Activated naive CD8-positive, alpha-beta T cell treated with anti-CD3 and anti-CD28 coated beads for 36 hours (primary cell): ENCODE results near the gene ARL4D. TPM values are rescaled to one million over a fixed set of nuclear protein-coding genes. Genes with fewer than 3 reads are reported as not detected.
A peak's percentile ranks its signal among the peaks of the same experiment; 100 is the strongest.

Source experiments
- DNase-seq: peaks from one replicate; pipeline ENCODE4 v3.0.0; 2021
- H3K27ac Mint-ChIP-seq: one replicate; pipeline ENCODE4 v1.8.0; 2022; ENCODE audit warnings: mild to moderate bottlenecking, moderate library complexity, mixed read lengths
- H3K27me3 Mint-ChIP-seq: one replicate; pipeline ENCODE4 v1.8.0; 2022; ENCODE audit warnings: mild to moderate bottlenecking, mixed read lengths
- H3K36me3 Mint-ChIP-seq: one replicate; pipeline ENCODE4 v1.8.0; 2021; ENCODE audit warnings: mild to moderate bottlenecking, mixed read lengths
- H3K4me1 Mint-ChIP-seq: one replicate; pipeline ENCODE4 v1.8.0; 2021; ENCODE audit warnings: mixed read lengths
- H3K4me3 Mint-ChIP-seq: one replicate; pipeline ENCODE4 v1.8.0; 2022; ENCODE audit warnings: mild to moderate bottlenecking, moderate library complexity, mixed read lengths
- H3K9me3 Mint-ChIP-seq: one replicate; pipeline ENCODE4 v1.8.0; 2022; ENCODE audit warnings: mixed read lengths
- total RNA-seq, 2 experiments: library from RNA; stranded (reverse); gene quantifications; one replicate each; pipeline ENCODE4 v1.2.3, GENCODE V29; 2021

The ARL4D gene, protein sequence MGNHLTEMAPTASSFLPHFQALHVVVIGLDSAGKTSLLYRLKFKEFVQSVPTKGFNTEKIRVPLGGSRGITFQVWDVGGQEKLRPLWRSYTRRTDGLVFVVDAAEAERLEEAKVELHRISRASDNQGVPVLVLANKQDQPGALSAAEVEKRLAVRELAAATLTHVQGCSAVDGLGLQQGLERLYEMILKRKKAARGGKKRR
- 1 to 10 TPM; 2.5 to 3.6 TPM for total RNA-seq

DNA sequence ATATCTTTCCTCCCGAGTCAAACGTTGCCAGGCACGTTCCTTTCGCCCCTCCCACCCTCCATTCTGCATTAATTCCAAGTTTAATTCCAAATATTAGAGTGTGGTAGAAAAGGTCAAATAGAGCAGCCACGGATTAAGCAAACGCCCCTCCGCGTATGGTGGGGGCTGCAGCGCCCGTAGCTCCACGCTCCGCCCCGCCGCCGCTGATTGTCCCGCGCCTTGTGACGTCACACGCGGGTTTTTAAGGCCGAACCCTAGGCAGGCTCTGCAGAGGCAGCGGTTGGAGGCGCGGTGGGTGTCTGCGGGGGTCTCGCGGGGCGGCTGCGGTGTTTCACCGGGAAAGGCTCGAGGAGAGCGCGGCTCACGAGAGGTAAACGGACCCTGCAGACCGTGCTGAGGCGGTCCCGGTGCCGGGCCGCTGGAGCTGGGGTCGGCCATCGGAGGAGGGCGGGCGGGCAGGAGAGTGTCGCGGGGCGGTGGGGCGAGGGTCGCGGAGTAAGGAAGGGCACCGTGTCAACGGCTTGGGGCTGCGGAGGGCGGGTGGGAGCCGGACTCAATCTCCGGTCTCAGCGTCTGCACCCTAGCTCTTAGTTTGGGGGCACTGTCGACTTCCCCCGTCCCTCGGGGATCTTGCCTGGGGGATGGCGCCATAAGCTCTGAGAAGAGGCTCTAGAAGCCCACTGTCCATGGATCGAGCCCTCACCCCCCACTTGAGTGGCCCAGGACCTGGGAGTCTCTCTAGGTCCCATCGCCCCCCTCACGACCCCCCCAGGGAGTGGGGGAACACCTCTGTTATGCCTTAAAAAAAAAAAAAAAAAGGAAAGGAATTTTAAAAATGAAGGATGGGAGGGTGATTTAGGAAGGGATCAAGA is at the start of gene ARL4D:
ARL4D (plus strand) TSS at position 270 of the 872 bp plus-strand sequence. CDS start 740 bp downstream, outside the sequence.
- Mint-ChIP-seq H3K4me3 (peak within 1 kb of the TSS; percentile 86), H3K36me3 (no peaks in the 10 kb centered on the region), H3K4me1 (peaks cover 16% of the 10 kb centered on the region), H3K27ac (peak within 1 kb of the TSS; percentile 72), H3K9me3 (no peaks in the 10 kb centered on the region), H3K27me3 (no peaks in the 10 kb centered on the region)
- DNase-seq, result peak; percentile 84

DNA sequence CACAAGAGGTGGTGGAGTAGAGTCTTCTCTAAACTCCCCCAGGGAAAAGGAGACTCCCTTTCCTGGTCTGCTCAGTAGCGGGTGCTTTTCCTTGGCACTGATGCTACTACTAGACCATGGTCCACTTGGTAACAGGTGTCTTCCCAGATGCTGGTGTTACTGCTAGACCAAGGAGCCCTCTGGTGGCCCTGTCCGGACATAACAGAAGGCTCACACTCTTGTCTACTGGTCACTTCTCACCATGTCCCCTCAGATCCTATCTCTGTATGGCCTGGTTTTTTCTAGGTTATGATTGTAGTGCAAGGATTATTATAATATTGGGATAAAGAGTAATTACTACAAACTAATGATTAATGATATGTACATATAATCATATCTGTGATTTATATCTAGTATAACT is 49.7 kb upstream of the ARL4D start:
- H3K27ac Mint-ChIP-seq, result no peak overlapping the region
- H3K36me3 Mint-ChIP-seq, result peaks cover 45% of the 10 kb centered on the region

GRCh38 chr17:43350888-43351361 is 47.9 kb upstream of the ARL4D start:
- Mint-ChIP-seq H3K27me3 (no peaks in the 10 kb centered on the region), H3K36me3 (peaks cover 42% of the 10 kb centered on the region), H3K4me3 (no peak overlapping the region), H3K27ac (no peak overlapping the region), H3K4me1 (peaks cover 10% of the 10 kb centered on the region), H3K9me3 (peaks cover 28% of the 10 kb centered on the region)
- DNase-seq, result no peak

More for the DNA sequence above, 49.7 kb upstream of the ARL4D start:
- Mint-ChIP-seq H3K4me3 (no peak overlapping the region), H3K4me1 (peaks cover 10% of the 10 kb centered on the region), H3K27me3 (no peaks in the 10 kb centered on the region), H3K9me3 (peaks cover 28% of the 10 kb centered on the region)
- DNase-seq, result no peak

- no peak for DNase-seq
- peaks cover 42% of the 10 kb centered on the region for H3K36me3 Mint-ChIP-seq
Measured at GRCh38 chr17:43351691-43352090, 47.1 kb upstream of the ARL4D start.

GRCh38 chr17:43352579-43353331 is 46.0 kb upstream of the ARL4D start:
- no peak for DNase-seq
- no peak overlapping the region for H3K4me3 Mint-ChIP-seq
- H3K27ac Mint-ChIP-seq, result no peak overlapping the region

More at GRCh38 chr17:43351691-43352090, 47.1 kb upstream of the ARL4D start:
- Mint-ChIP-seq H3K4me3 (no peak overlapping the region), H3K27me3 (no peaks in the 10 kb centered on the region), H3K9me3 (peaks cover 28% of the 10 kb centered on the region), H3K27ac (no peak overlapping the region), H3K4me1 (peaks cover 10% of the 10 kb centered on the region)

DNA sequence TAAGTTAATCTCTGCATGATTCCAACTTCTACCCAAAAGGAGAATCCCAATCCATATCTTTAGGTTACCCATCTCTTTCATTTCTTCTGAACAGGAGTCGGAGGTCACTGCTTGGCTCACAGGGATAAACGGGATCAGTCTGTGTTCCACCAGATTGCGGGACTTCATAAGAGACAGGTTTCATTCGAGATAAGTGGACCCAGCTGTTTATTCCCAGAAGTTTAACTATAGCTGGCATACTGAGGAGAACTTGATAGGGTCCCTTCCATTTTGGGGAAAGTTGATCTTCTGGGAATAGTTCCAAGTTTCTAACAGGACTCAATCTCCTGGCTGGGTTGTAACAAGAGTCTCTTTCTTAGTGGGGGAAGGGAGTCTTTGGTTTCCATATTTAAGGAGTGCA is 45.4 kb upstream of the ARL4D start:
- Mint-ChIP-seq H3K4me1 (peaks cover 10% of the 10 kb centered on the region), H3K27me3 (no peaks in the 10 kb centered on the region), H3K27ac (no peak overlapping the region), H3K4me3 (no peak overlapping the region), H3K9me3 (peaks cover 17% of the 10 kb centered on the region), H3K36me3 (peaks cover 28% of the 10 kb centered on the region)
- no peak for DNase-seq

More at GRCh38 chr17:43352579-43353331, 46.0 kb upstream of the ARL4D start:
- Mint-ChIP-seq H3K9me3 (peaks cover 23% of the 10 kb centered on the region), H3K36me3 (peaks cover 34% of the 10 kb centered on the region), H3K27me3 (no peaks in the 10 kb centered on the region), H3K4me1 (peaks cover 10% of the 10 kb centered on the region)

DNA sequence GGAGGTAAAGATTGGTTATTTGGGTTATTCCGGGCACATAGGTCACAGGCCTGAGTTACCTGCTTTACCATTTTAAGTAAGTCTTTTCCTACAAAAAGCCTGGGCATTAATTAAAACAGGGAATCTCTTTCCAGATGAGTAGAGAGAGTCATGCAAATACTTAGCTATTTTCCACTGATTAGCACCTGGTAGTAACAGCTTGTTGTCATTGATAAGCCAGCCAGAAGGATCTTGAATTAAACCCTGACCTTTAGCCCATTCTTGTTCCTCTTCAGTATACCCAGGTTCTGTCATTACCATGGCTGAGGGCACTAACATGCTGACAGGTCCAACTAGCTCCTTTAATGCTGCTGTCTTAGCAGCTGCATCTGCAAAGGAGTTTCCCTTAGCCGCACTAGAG is 44.4 kb upstream of the ARL4D start:
- Mint-ChIP-seq H3K36me3 (peaks cover 23% of the 10 kb centered on the region), H3K4me3 (no peak overlapping the region), H3K27me3 (no peaks in the 10 kb centered on the region), H3K27ac (no peak overlapping the region), H3K4me1 (peaks cover 14% of the 10 kb centered on the region), H3K9me3 (peaks cover 11% of the 10 kb centered on the region)
- no peak for DNase-seq

- peaks cover 12% of the 10 kb centered on the region for H3K27me3 Mint-ChIP-seq
- DNase-seq, result no peak
- H3K9me3 Mint-ChIP-seq, result no peaks in the 10 kb centered on the region
- no peak overlapping the region for H3K27ac Mint-ChIP-seq
- H3K4me3 Mint-ChIP-seq, result no peak overlapping the region
- peaks cover 17% of the 10 kb centered on the region for H3K36me3 Mint-ChIP-seq
- H3K4me1 Mint-ChIP-seq, result peaks cover 31% of the 10 kb centered on the region
Measured at GRCh38 chr17:43356450-43356849, 42.3 kb upstream of the ARL4D start.

- no peak overlapping the region for H3K27ac Mint-ChIP-seq
- H3K27me3 Mint-ChIP-seq, result peaks cover 12% of the 10 kb centered on the region
- peaks cover 29% of the 10 kb centered on the region for H3K4me1 Mint-ChIP-seq
- no peaks in the 10 kb centered on the region for H3K9me3 Mint-ChIP-seq
- no peak overlapping the region for H3K4me3 Mint-ChIP-seq
- peaks cover 13% of the 10 kb centered on the region for H3K36me3 Mint-ChIP-seq
- no peak for DNase-seq
Measured at GRCh38 chr17:43356999-43357398, 41.8 kb upstream of the ARL4D start.

DNA sequence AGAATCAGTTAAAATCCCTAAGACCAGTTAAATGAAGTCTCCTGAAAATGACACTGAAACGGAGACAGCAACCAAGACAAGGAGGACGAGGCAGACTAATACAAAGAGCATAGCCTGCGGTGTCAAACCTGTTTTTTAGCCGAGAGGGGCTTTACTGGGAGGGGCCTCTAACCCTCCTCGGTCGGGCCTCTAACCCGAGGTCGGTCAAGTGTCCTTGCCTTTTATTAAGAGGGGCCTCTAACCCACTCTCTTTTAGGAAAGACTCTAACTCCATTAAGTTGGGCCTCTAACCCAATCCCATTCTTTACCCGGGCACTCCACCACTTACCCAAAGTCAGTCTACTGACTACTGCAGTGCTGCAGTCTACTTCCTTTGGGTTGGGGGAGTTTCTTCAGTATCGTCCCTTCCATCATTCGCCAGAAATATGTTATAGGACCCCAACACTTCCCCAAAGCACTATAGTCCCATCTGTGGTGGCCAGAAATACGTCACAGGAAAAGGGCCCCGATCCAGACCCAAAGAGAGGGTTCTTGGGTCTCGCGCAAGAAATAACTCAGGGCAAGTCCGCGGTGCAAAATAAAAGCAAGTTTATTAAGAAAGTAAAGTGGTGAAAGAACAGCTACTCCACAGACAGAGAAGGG is 39.2 kb upstream of the ARL4D start:
- DNase-seq, result no peak
- Mint-ChIP-seq H3K4me3 (peak overlapping the region; percentile 90), H3K4me1 (peaks cover 24% of the 10 kb centered on the region), H3K27me3 (peaks cover 12% of the 10 kb centered on the region), H3K36me3 (peaks cover 9% of the 10 kb centered on the region), H3K27ac (peak overlapping the region; percentile 100), H3K9me3 (no peaks in the 10 kb centered on the region)

GRCh38 chr17:43360376-43360738 is 38.4 kb upstream of the ARL4D start:
- Mint-ChIP-seq H3K27ac (peak overlapping the region; percentile 100), H3K4me3 (peak overlapping the region; percentile 90), H3K36me3 (peaks cover 9% of the 10 kb centered on the region)

GRCh38 chr17:43360739-43361505 is 37.9 kb upstream of the ARL4D start:
- H3K4me1 Mint-ChIP-seq, result peaks cover 24% of the 10 kb centered on the region
- peaks cover 9% of the 10 kb centered on the region for H3K36me3 Mint-ChIP-seq
- peak; percentile 89 for DNase-seq
- H3K27me3 Mint-ChIP-seq, result peaks cover 12% of the 10 kb centered on the region
- peak overlapping the region; percentile 90 for H3K4me3 Mint-ChIP-seq
- H3K9me3 Mint-ChIP-seq, result no peaks in the 10 kb centered on the region
- H3K27ac Mint-ChIP-seq, result peak overlapping the region; percentile 100

More at GRCh38 chr17:43360376-43360738, 38.4 kb upstream of the ARL4D start:
- peak; percentile 77 for DNase-seq
- Mint-ChIP-seq H3K4me1 (peaks cover 24% of the 10 kb centered on the region), H3K27me3 (peaks cover 12% of the 10 kb centered on the region), H3K9me3 (no peaks in the 10 kb centered on the region)

GRCh38 chr17:43363181-43363925 is 35.4 kb upstream of the ARL4D start:
- H3K4me1 Mint-ChIP-seq, result peaks cover 42% of the 10 kb centered on the region
- no peaks in the 10 kb centered on the region for H3K9me3 Mint-ChIP-seq
- no peak overlapping the region for H3K4me3 Mint-ChIP-seq
- H3K27me3 Mint-ChIP-seq, result peaks cover 12% of the 10 kb centered on the region
- peaks cover 9% of the 10 kb centered on the region for H3K36me3 Mint-ChIP-seq
- no peak overlapping the region for H3K27ac Mint-ChIP-seq
- DNase-seq, result no peak
